ENCODE results near the gene LYSMD1. TPM values are rescaled to one million over a fixed set of nuclear protein-coding genes. Genes with fewer than 3 reads are reported as not detected.

Gene LYSMD1
- total RNA-seq, 1 experiment from 2014 or later: 6.7 TPM

DNA sequence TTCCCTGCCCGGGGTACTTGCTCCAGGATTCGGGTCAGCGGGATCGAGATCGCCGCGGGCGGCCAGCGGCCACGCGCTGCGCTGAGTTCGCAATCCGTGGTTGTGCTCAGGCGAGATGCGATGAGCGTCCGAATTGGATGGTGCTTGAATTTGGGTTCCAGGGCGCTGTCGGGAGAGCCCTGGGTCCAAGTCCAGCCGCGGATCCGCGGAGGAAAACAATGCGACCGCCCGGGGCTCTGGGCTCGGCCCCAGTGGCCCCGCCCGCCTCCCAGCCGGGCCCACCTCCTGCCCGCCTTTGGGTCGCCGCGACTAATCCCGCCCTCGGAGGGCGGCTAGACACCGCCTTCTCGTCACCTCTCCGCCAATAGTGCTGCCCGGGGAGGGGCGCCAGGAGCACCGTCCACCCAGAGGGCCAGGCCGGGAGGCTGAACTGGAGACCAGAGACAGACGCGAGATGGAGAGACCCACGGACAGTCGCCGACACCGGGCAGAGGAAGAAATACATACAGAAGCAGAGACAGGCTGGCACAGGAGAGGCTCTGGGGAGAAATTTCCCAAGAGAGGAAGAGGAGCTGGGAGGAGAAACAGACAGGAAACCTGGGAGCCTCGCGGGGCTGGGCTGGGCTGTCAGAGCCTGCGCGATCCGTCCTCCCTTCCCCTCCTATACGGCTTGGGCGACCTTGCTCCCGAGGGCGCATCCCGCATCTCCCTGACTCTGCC, 19.1 kb downstream of the LYSMD1 start, which contains the start of gene SEMA6C:
Gene SEMA6C, minus strand, starts transcription at position 220 of the 720 bp plus-strand sequence. CDS start 4,010 bp downstream, outside the sequence.
- DNase-seq: peak; percentile 94
- Histone ChIP-seq H4K5ac (ENCODE audit: insufficient read length, low read depth, low read length) (no peak within 1 kb of the TSS), H3K27me3 (ENCODE audit: insufficient read depth, low read length) (no peaks in the 10 kb centered on the region; the same call in 1 of the 2 replicates), H2BK120ac (ENCODE audit: low read depth, low read length, poor library complexity, severe bottlenecking) (no peak within 1 kb of the TSS), H3K4me2 (ENCODE audit: insufficient read depth, insufficient read length, low read length) (peak within 1 kb of the TSS; percentile 90), H3K14ac (ENCODE audit: insufficient read depth, low read length) (peak within 1 kb of the TSS; percentile 8; the same call in 1 of the 2 replicates), H2BK20ac (ENCODE audit: low read depth, low read length, poor library complexity, severe bottlenecking) (no peak within 1 kb of the TSS), H2BK15ac (ENCODE audit: low read depth, low read length) (no peak within 1 kb of the TSS), H3T11ph (ENCODE audit: low read length) (no peak within 1 kb of the TSS), H3K27ac (ENCODE audit: insufficient read length, low read depth, low read length) (no peak within 1 kb of the TSS), H3K79me1 (ENCODE audit: insufficient read depth, low read depth, low read length, poor library complexity, severe bottlenecking) (no peaks in the 10 kb centered on the region), H3K4ac (ENCODE audit: low read depth, low read length) (no peak within 1 kb of the TSS), H2AK5ac (ENCODE audit: insufficient read length, low read length) (no peak within 1 kb of the TSS), H3K23ac (ENCODE audit: insufficient read length, low read depth, low read length) (no peak within 1 kb of the TSS), H4K8ac (replicated peaks; ENCODE audit: insufficient read length, low read depth, low read length) (no peak within 1 kb of the TSS), H4K20me1 (ENCODE audit: control insufficient read depth, insufficient read depth, insufficient read length) (peaks cover 4% of the 10 kb centered on the region), H2AFZ (ENCODE audit: low read length) (no peak within 1 kb of the TSS), H3K23me2 (ENCODE audit: insufficient read length, low read depth, low read length, poor library complexity, severe bottlenecking) (peaks cover 24% of the 10 kb centered on the region), H3K4me1 (ENCODE audit: insufficient read depth, low read length) (peaks cover 22% of the 10 kb centered on the region; the same call in 1 of the 2 replicates), H3K9ac (ENCODE audit: extremely low read depth, insufficient read length, low read length) (peak within 1 kb of the TSS; percentile 51), H2BK5ac (ENCODE audit: insufficient read length, low read length) (no peak within 1 kb of the TSS), H2BK12ac (ENCODE audit: insufficient read length, low read depth, low read length) (no peak within 1 kb of the TSS), H3K18ac (ENCODE audit: insufficient read length, low read depth, low read length) (no peak within 1 kb of the TSS), H3K9me3 (ENCODE audit: control insufficient read depth, low read depth, low read length) (no peaks in the 10 kb centered on the region), H3K79me2 (ENCODE audit: insufficient read depth, low read length) (no peaks in the 10 kb centered on the region), H3K56ac (ENCODE audit: insufficient read length, low read depth, low read length) (no peak within 1 kb of the TSS), H4K91ac (ENCODE audit: insufficient read length, low read depth, low read length) (no peak within 1 kb of the TSS)
- no CpG with 5 or more reads among the region's 61 CpGs for WGBS (ENCODE audit: extremely low coverage, insufficient read length, low lambda C conversion rate)
- H3K27me3 Mint-ChIP-seq (ENCODE audit: low read depth): peaks cover 31% of the 10 kb centered on the region
- H3K4me1 Mint-ChIP-seq: peaks cover 34 to 43% of the 10 kb centered on the region in 2 experiments
- peaks cover 0 to 2% (median 0%) of the 10 kb centered on the region in 3 experiments; a peak in 1 of 7 replicates for H3K36me3 Mint-ChIP-seq (ENCODE audit: insufficient read depth in 1 of 3, low read depth in 3 of 3)
- H3K27ac Mint-ChIP-seq: peak within 1 kb of the TSS in 2 of 3 experiments; percentile 50 to 93; a peak in 3 of 7 replicates
- TF ChIP-seq, protein P1, sequence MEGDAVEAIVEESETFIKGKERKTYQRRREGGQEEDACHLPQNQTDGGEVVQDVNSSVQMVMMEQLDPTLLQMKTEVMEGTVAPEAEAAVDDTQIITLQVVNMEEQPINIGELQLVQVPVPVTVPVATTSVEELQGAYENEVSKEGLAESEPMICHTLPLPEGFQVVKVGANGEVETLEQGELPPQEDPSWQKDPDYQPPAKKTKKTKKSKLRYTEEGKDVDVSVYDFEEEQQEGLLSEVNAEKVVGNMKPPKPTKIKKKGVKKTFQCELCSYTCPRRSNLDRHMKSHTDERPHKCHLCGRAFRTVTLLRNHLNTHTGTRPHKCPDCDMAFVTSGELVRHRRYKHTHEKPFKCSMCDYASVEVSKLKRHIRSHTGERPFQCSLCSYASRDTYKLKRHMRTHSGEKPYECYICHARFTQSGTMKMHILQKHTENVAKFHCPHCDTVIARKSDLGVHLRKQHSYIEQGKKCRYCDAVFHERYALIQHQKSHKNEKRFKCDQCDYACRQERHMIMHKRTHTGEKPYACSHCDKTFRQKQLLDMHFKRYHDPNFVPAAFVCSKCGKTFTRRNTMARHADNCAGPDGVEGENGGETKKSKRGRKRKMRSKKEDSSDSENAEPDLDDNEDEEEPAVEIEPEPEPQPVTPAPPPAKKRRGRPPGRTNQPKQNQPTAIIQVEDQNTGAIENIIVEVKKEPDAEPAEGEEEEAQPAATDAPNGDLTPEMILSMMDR (conservative IDR thresholded peaks at IDR 0.05): no peak
- H3K4me3 Mint-ChIP-seq: peak within 1 kb of the TSS; percentile 85 to 86
- no peaks in the 10 kb centered on the region for H3K9me3 Mint-ChIP-seq

All from H9 (cell line).